KOPT-K1 (cell line): Measurements from ENCODE around the gene UTP4.

Source experiments
- H3K27ac ChIP-seq: fragments of 200-600 bp; sonication (generic); 2 replicates; pipeline ENCODE4 v1.5.1; 2016; ENCODE audit warnings: antibody characterized with exemption, mild to moderate bottlenecking, low read depth, low read length; ENCODE audit not compliant: poor library complexity, severe bottlenecking
- H3K36me3 ChIP-seq: fragments of 200-600 bp; sonication (generic); 2 replicates; pipeline ENCODE4 v1.5.1; 2017; ENCODE audit warnings: antibody characterized with exemption, mild to moderate bottlenecking, low read length, moderate library complexity; ENCODE audit not compliant: insufficient read depth
- H3K9me3 ChIP-seq: fragments of 200-600 bp; sonication (generic); 2 replicates; pipeline ENCODE4 v1.5.1; 2017; ENCODE audit warnings: antibody characterized with exemption, low read length, mild to moderate bottlenecking; ENCODE audit not compliant: insufficient read depth, poor library complexity, severe bottlenecking

UTP4 gene

DNA sequence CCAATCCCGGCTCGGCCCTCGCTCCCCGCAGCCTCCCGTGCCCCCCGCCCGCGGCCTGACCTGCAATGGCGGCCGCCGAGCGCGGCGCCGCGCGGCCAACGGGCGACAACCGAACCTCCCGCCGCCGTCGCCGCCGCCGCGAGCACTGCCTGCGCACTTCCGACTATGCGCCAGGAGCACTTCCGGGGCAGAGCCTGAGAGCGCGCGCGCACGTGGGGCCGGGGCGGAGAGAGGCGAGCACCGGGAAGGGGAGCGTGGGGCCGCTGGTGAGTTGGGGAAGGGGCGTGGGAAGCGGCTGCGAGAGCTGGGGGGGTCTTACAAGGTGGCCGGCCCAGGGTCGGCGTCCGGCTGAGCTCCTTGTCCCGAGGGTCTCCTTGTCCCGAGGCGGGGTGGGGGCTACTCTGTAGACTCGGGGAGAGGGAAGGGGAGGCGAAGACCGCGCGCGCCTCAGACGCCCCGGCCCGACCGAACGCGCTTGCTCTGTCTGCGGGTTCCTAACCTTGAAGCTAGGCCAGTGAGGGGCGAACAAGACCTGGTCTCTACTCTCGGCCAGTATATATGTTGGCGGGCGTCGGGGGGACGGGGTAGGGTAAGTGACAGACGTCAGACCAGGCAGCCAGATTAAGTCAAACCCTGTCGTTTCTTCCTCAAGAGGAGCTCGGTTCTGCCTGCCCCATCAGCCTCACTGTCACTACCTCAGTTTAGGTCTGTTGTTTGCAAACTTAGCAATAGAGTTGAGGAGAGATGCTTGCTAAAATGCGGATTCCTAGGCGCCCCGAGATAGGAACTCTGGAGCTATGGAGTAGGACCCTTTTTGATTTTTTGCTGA, at the start of gene UTP4, which contains the start of gene CHTF8:
UTP4 (plus strand) TSS at position 226 of the 829 bp plus-strand sequence. CDS start 811 bp downstream, outside the sequence.
CHTF8 (minus strand) TSS at position 165 of the 829 bp plus-strand sequence. CDS start 11,130 bp downstream, outside the sequence.
- peaks cover 60% of the 10 kb centered on the region for H3K36me3 ChIP-seq
- peak within 1 kb of the TSS; percentile 98 for H3K27ac ChIP-seq
- no peaks in the 10 kb centered on the region for H3K9me3 ChIP-seq

DNA sequence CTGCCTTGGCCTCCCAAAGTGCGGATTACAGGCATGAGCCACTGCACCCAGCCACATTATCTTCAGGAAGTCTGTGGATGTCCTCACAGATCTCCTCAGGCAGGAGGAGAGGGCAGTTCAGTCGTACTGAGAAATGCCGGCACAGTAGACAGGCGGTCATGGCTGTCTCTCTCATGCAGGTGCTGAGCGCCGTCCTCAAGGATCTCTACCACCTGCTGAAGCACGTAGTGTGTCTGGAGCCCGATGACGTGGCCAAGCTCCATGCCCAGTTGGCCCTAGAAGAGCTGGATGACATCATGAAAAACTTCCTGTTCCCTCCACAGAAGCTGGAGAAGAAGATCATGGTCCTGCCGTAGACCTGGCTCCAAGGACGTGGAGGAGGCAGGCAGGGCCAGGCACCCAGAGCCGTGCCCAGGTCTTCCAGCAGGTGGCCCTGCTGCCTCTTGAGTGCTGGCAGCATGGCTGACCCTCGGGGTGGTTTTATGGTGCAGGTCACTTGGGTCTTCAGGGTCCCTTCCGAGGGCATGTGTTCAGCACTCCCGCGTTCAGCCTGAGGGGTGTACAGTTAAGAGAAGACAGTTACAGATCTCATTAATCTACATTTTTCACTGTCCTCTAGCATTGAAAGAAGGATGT, 49.0 kb upstream of the UTP4 start:
- H3K9me3 ChIP-seq, result no peaks in the 10 kb centered on the region
- peak overlapping the region; percentile 2 for H3K27ac ChIP-seq
- no peaks in the 10 kb centered on the region; the same call in 1 of the 2 replicates for H3K36me3 ChIP-seq

- H3K36me3 ChIP-seq, result no peaks in the 10 kb centered on the region; the same call in 1 of the 2 replicates
- no peaks in the 10 kb centered on the region for H3K9me3 ChIP-seq
- H3K27ac ChIP-seq, result no peak overlapping the region
Measured at GRCh38 chr16:69084289-69084688, 48.2 kb upstream of the UTP4 start.

DNA sequence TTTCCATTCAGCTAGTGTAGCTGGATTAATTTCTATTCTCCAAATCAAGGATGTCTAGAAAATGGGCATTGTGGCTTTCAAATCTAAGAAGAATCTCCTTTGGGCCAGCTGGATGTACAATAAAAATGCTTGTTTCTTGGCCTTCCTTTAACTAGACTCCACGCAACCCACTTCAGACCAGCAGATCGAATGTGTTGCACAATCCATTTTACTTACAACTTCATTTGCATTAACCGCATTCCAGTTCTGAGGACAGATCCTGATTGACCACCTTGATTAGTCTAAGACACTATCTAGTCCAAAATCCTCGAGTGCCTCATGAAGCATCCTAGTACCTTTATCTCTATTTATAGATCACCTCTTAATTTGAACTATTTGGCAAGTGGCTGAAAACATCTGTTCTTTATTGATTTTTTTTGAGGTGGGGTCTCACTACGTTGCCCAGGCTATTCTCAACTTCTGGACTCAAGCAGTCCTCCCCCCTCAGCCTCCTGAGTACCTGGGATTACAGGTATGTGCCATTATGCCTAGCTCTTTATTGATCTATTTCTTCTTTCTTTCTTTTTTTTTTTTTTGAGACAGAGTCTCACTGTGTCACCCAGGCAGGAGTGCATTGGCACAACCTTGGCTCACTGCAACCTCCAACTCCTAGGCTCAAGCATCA, 47.3 kb upstream of the UTP4 start:
- Histone ChIP-seq H3K27ac (no peak overlapping the region), H3K36me3 (no peaks in the 10 kb centered on the region; the same call in 1 of the 2 replicates), H3K9me3 (no peaks in the 10 kb centered on the region)

DNA sequence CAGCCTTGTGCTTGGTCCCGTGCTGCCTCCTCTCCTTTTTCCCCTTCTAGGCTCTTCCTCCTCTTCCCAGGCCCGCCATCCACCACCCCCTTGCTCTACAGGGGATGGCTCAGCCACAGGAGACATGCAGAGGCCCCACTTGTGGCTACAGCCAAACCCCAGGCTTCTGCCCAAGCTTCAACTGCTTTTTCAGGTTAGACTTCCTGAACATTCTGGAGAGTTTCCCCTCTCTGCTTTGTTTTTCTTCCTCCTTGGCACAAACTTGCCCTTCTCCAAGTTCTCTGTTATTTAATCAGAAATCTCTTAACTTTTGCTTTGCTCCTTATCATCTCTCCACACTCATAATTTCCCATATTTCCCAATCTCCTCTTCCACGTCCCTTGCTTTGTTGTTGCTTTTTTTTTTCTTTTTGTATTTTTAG, 45.3 kb upstream of the UTP4 start:
- H3K27ac ChIP-seq, result peak overlapping the region; percentile 68

GRCh38 chr16:69088684-69089083, 43.8 kb upstream of the UTP4 start:
- H3K36me3 ChIP-seq, result no peaks in the 10 kb centered on the region; the same call in 1 of the 2 replicates
- peak overlapping the region; percentile 68 for H3K27ac ChIP-seq
- H3K9me3 ChIP-seq, result no peaks in the 10 kb centered on the region

More for the DNA sequence above, 45.3 kb upstream of the UTP4 start:
- Histone ChIP-seq H3K36me3 (no peaks in the 10 kb centered on the region; the same call in 1 of the 2 replicates), H3K9me3 (no peaks in the 10 kb centered on the region)

GRCh38 chr16:69089091-69089910, 43.1 kb upstream of the UTP4 start:
- peak overlapping the region; percentile 68 for H3K27ac ChIP-seq

GRCh38 chr16:69093974-69094373, 38.5 kb upstream of the UTP4 start:
- H3K27ac ChIP-seq, result no peak overlapping the region
- H3K36me3 ChIP-seq, result no peaks in the 10 kb centered on the region
- H3K9me3 ChIP-seq, result no peaks in the 10 kb centered on the region

More at GRCh38 chr16:69089091-69089910, 43.1 kb upstream of the UTP4 start:
- Histone ChIP-seq H3K36me3 (no peaks in the 10 kb centered on the region), H3K9me3 (no peaks in the 10 kb centered on the region)

DNA sequence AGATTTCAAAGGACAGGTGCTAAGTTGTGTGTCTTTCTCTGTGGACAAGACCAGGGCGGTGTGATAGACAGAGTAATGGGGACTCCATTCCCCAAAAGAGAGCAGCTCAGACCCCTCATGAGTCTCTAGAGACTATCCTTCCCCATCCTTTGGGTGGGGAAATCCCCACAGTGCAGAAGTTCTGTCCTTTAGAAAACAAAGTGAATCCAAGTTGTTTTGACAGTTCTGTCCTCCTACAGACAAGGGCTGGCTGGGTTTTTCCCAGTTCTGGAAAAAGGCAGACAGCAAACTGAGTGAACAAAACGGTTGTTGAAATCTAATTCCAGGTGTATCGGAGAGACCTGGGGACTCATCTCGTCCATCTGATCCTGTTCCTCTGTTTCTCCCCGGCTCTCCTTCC, 37.9 kb upstream of the UTP4 start:
- Histone ChIP-seq H3K27ac (no peak overlapping the region), H3K36me3 (no peaks in the 10 kb centered on the region), H3K9me3 (no peaks in the 10 kb centered on the region)

- H3K36me3 ChIP-seq, result no peaks in the 10 kb centered on the region
- no peak overlapping the region for H3K27ac ChIP-seq
- no peaks in the 10 kb centered on the region for H3K9me3 ChIP-seq
Measured at GRCh38 chr16:69095193-69095592, 37.3 kb upstream of the UTP4 start.

DNA sequence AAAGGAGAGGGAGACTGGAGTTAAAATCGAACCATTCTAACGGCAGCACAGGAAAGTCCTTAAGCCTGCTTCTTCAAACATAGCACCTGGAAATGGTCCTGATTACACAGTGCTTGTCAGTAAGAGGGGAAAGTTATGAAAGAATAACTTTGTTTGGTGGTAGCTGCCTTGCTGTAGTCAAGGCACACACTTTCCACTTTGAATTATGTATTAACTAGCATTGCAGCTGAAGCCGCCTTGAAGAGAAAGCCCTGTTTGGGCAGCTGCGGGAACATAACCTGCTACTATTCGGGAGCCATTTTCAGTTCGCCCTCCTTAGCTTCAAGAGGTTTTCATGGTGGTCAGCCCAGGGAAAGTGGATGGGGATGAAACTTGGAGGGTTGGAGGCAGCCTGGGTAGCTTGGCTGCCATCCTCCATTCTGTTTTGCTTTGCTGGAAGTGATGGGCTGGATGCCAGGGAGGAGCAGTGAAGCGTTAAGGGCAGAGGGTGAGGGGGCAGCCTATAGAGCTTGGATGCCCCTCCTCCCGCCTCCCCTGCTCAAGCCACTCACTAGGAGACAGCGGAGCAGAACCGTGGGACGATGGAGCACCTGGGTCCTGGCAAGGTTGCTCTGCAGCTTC, 32.3 kb upstream of the UTP4 start:
- Histone ChIP-seq H3K9me3 (no peaks in the 10 kb centered on the region), H3K27ac (no peak overlapping the region), H3K36me3 (no peaks in the 10 kb centered on the region)

DNA sequence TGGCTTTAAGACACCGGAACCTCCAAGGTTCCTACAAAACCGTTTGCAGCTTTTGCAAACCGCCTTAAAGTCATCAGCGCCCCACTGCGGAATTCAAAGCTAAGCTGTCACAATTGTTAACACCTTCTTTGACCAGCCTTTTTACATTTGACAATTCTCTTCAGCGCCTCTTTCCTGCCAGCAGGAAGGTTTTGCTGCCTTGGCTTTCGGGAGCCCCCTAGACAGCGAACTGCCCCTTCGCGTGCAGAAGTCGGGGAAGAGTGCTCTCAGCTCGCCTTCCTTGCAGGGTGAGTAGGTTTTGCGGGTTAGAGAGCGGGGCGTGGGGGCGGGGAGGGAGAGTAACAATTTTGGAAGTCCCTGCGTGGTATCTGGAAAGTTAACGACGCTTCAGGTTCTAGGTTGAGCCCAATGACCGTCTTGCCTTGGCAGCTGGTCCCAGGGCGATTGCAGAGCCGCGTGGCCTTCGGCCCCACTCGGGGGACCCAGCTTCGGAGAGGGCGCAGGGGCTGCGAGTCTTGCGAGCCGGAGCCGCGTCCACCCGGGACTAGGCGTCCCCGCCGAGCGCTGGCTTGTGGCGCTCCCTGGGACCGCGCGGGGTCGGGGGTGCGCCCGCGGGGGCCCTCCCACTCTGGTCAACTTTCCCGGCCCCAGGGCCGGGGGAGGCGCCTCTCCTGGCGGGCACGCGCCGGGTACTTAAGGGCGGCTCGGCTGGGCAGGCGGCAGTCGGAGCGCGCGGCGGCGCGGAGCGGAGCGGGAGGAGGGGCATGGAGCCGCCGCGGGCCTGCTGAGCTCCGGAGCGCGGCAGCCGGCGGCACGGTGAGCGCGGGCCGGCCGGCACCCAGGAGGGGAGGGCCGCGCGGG, 26.7 kb upstream of the UTP4 start, which contains the start of gene HAS3:
HAS3 (plus strand) TSS at position 153 of the 861 bp plus-strand sequence. CDS start 3,743 bp downstream, outside the sequence.
- Histone ChIP-seq H3K27ac (peak within 1 kb of the TSS; percentile 29), H3K36me3 (peaks cover 2% of the 10 kb centered on the region; the same call in 1 of the 2 replicates), H3K9me3 (no peaks in the 10 kb centered on the region)
